Hematopoietic multipotent progenitor cell (in vitro differentiated cells): Measurements from ENCODE around the gene NMU. TPM values are rescaled to one million over a fixed set of nuclear protein-coding genes. Genes with fewer than 3 reads are reported as not detected.
"Not testable (repeated sequence)": the region's sequence is repeated elsewhere in the genome, so short reads cannot be mapped to it uniquely, and the experiment has no call there.

Source experiments
- DNase-seq, 3 donors: peaks; one replicate each; pipeline ENCODE4 v3.0.0-alpha.2; 2011 to 2015; ENCODE audit warnings: low read depth in 2 of 3, low spot score in 2 of 3
- total RNA-seq: library from RNA; depleted of rRNA; stranded (reverse); fragments of >200 nt; gene quantifications from one replicate; pipeline ENCODE4 v1.2.3, GENCODE V29; 2012

NMU gene
- total RNA-seq: 1.1 TPM

- peak in 2 of 3 donors; percentile 39 to 48 for DNase-seq
Observed at GRCh38 chr4:55635741-55636655, at the start of gene NMU. Gene NMU, minus strand, starts transcription at chr4:55636298. Its CDS starts 106 bp downstream, at chr4:55636192.

- DNase-seq: no peak
Observed at GRCh38 chr4:55684276-55684675, 48.2 kb upstream of the NMU start.

GRCh38 chr4:55682797-55683196, 46.7 kb upstream of the NMU start:
- not testable (repeated sequence) for DNase-seq

- DNase-seq: no peak
Observed at GRCh38 chr4:55682295-55682694, 46.2 kb upstream of the NMU start.

- DNase-seq: no peak
Observed at GRCh38 chr4:55681430-55681829, 45.3 kb upstream of the NMU start.

GRCh38 chr4:55675196-55675793, 39.2 kb upstream of the NMU start:
- no peak for DNase-seq

GRCh38 chr4:55673424-55673823, 37.3 kb upstream of the NMU start:
- DNase-seq: peak in 1 of 3 donors; percentile 31

GRCh38 chr4:55671667-55672066, 35.6 kb upstream of the NMU start:
- DNase-seq: no peak

GRCh38 chr4:55670695-55671094, 34.6 kb upstream of the NMU start:
- DNase-seq: no peak

GRCh38 chr4:55668449-55668848, 32.4 kb upstream of the NMU start:
- DNase-seq: no peak

GRCh38 chr4:55666535-55666934, 30.4 kb upstream of the NMU start:
- DNase-seq: no peak

GRCh38 chr4:55663145-55663544, 27.0 kb upstream of the NMU start:
- no peak for DNase-seq

- no peak for DNase-seq
Observed at GRCh38 chr4:55661398-55662056, 25.4 kb upstream of the NMU start.

- no peak for DNase-seq
Observed at GRCh38 chr4:55658657-55659056, 22.6 kb upstream of the NMU start.

GRCh38 chr4:55654131-55654530, 18.0 kb upstream of the NMU start:
- DNase-seq: no peak

GRCh38 chr4:55650483-55650882, 14.4 kb upstream of the NMU start:
- DNase-seq: no peak

GRCh38 chr4:55637272-55637820, 1.2 kb upstream of the NMU start:
- no peak for DNase-seq

GRCh38 chr4:55636656-55636999, 530 bp upstream of the NMU start:
- DNase-seq: no peak

GRCh38 chr4:55635282-55635681, 816 bp downstream of the NMU start:
- DNase-seq: peak in 2 of 3 donors; percentile 3 to 10

- peak in 1 of 3 donors; percentile 1 for DNase-seq
Observed at GRCh38 chr4:55634417-55635128, 1.5 kb downstream of the NMU start.

- no peak for DNase-seq
Observed at GRCh38 chr4:55633903-55634302, 2.2 kb downstream of the NMU start.
